ENCODE results near the gene GABRR2. TPM values are rescaled to one million over a fixed set of nuclear protein-coding genes. Genes with fewer than 3 reads are reported as not detected.
"Not testable (repeated sequence)": the region's sequence is repeated elsewhere in the genome, so short reads cannot be mapped to it uniquely, and the experiment has no call there.

GABRR2 gene
- total RNA-seq, 1 donor from 2014 or later = 0.54 TPM

DNA sequence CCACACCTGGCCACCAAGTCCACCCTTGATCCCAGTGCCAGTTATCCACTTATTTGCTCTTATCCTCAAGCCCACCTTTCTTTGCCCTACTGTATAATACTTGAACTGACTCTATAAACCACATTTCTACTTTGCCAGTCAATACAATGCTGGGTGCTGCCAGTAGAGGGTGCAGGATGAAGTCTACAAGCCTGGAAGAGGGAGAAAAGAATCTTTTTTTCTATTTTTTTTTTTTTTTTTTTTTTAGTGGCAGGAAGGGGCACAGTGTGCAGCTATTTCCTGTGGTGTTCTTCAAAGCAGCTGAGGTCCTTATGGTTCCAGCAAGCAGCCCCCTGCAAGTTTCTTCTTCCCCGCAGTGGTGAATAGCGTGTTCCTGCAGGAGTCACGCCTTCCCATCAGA, 75.8 kb downstream of the GABRR2 start:
- DNase-seq (no peak), ATAC-seq (ENCODE audit: poor library complexity) (no peak)
- intact Hi-C loops (cut with DNase I) = no loop called here

- ATAC-seq (ENCODE audit: poor library complexity) (no peak), DNase-seq (no peak)
- intact Hi-C loops (cut with DNase I) = no loop called here
These were observed 77.9 kb downstream of the GABRR2 start for GRCh38 chr6:89237158-89237557.

DNA sequence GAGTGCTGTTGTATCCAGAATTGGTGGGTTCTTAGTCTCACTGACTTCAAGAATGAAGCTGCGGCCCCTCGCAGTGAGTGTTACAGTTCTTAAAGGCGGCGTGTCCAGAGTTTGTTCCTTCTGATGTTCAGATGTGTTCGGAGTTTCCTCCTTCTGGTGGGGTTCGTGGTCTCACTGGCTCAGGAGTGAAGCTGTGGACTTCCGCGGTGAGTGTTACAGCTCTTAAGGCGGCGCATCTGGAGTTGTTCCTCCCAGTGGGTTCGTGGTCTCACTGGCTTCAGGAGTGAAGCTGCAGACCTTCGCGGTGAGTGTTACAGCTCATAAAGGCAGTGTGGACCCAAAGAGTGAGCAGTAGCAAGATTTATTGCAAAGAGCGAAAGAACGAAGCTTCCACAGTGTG, 81.5 kb downstream of the GABRR2 start:
- DNase-seq; ATAC-seq (ENCODE audit: poor library complexity); intact Hi-C loops (cut with DNase I): not testable (repeated sequence)

- DNase-seq (no peak), ATAC-seq (ENCODE audit: poor library complexity) (no peak)
- intact Hi-C loops (cut with DNase I) = no loop called here
These were observed 92.4 kb downstream of the GABRR2 start for GRCh38 chr6:89222712-89223039.

- ATAC-seq (ENCODE audit: poor library complexity) = no peak
- intact Hi-C loops (cut with DNase I) = no loop called here
- DNase-seq = no peak
These were observed 93.0 kb downstream of the GABRR2 start for GRCh38 chr6:89221971-89222711.

- no peak for ATAC-seq (ENCODE audit: poor library complexity)
- DNase-seq = no peak
- intact Hi-C loops (cut with DNase I) = no loop called here
These were observed 94.0 kb downstream of the GABRR2 start for GRCh38 chr6:89221129-89221528.

DNA sequence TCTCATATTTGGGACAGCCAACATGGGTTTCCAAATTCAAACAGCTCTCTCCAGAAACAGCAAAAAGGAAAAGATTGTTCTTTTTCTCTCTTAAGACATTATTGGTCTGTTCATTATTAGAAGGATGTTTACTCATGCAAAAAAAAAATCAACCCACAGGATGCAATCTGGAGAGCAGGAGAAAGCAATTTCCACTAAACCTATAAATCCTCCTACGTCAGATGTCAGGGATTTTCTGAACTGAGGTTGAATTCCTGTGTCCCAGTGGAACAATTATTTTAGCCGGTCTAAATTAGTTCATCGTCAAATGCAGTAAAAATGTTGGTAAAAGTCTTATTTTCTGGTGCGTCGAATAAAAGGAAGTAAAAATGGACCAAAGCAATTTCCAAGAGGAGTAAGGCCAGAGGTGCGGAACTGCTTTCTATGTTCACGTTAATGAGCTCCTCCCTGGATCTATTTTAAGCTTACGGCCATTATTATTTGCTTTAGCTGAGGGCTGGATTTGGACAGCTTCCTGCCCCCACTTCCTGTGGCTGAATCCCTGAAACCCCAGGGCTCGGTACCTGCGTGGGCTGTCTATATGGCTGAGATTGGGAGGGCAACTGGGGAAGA, 97.7 kb downstream of the GABRR2 start, which contains the start of gene GABRR1:
TSS of gene GABRR1 (minus strand) at position 60 of the 612 bp plus-strand sequence. CDS start at position 24, 36 bp downstream.
- intact Hi-C loops (cut with DNase I) = no loop called here
- ATAC-seq (ENCODE audit: poor library complexity) (no peak), DNase-seq (no peak)

- intact Hi-C loops (cut with DNase I) = no loop called here
- no peak for ATAC-seq (ENCODE audit: poor library complexity)
- no peak for DNase-seq
These were observed 98.7 kb downstream of the GABRR2 start for GRCh38 chr6:89216411-89216810.

DNA sequence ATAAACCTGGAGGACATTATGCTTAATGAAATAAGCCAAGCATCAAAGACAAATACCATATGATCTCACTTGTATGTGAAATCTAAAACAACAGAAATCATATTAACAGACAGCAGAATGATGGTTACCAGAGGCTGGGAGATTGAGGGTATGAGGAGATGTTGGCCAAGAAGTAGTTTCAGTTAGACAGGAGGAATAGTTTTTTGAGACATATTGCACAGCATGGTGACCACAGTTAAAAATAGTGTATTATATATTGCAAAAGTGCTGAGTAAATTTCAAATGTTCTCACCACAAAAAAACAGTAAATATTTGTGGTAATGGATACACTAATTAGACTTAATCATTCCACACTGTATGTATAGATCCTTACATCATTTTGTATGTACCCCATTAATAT, 99.7 kb downstream of the GABRR2 start:
- DNase-seq (no peak), ATAC-seq (ENCODE audit: poor library complexity) (no peak)
- intact Hi-C loops (cut with DNase I) = no loop called here

DNA sequence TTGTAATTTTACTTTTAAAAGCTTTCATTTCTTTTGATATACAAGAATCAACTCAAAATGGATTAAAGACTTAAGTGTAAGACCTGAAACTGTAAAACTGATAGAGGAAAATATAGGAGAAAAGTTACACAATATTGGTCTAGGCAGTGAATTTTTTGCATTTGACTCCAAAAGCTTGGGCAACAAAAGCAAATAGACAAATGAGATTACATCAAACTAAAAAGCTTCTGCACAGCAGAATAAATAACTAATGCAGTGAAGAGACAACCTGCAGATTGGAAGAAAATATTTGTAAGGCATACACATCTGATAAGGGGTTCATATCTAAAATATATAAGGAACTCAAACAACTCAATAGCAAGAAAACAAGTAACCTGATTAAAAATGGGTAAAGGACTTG, 100.9 kb downstream of the GABRR2 start:
- intact Hi-C loops (cut with DNase I) = no loop called here
- no peak for ATAC-seq (ENCODE audit: poor library complexity)
- no peak for DNase-seq

DNA sequence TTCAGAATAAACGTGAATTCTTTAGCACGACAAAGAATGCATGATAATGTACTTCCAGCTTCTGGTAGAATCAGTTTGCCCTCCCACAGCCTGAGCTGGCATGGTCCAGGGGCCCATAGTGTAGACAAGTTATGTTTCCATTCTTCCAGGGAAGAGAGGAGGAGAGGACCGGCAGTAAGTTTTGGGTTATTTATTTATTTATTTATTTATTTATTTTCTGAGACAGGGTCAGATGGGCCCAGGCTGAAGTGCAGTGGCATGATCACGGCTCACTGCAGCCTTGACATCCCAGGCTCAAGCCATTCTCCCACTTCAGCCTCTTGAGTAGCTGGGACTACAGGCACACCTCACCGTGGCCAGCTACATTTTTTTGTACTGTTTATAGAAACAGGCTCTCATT, 102.6 kb downstream of the GABRR2 start:
- DNase-seq (no peak), ATAC-seq (ENCODE audit: poor library complexity) (no peak)
- intact Hi-C loops (cut with DNase I) = no loop called here

DNA sequence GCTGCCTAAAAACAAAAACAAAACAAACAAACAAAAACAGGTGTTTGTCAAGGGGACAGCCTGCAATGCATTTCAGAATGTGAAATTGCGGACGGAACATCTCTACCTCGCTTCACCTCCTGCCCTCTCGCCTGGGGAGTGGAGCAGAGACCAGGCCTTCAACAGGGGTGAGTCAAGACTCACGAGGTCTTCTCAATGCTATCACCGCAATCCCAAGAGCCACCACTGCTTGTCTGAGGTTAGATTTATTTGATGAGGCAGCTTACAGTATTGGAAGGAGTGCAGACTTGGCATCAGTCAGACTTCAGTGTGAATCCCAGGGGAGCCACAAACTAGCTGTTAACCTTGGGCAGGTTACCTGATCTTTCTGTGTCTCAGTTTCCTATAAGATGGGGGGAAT, 105.6 kb downstream of the GABRR2 start:
- ATAC-seq (ENCODE audit: poor library complexity) = no peak
- intact Hi-C loops (cut with DNase I) = no loop called here
- DNase-seq = no peak

DNA sequence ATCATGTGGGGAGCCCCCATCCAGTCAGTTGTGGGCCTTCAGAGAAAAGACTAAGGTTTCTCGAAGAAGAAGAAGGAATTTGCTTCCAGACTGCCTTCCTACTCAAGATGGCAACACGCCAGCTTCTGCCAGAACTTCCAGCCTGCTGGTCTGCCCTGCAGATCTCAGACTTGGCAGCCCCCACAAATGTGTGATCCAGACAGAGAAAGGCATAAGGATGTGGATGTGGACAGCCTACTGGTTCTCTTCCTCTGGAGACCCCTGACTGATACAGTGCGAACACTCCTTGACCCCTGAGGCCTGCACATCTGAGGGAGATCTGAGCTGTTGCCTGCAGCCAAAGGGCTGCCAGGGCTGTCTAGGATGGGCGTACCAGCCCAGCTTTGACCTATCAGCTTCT, 106.5 kb downstream of the GABRR2 start:
- intact Hi-C loops (cut with DNase I) = no loop called here
- ATAC-seq (ENCODE audit: poor library complexity) (no peak), DNase-seq (no peak)

Other genes starting within 250 kb of the GABRR2 start
- gene PNRC1, start 234.5 kb downstream of the GABRR2 start, total RNA-seq = 121 TPM
- gene SRSF12, start 197.2 kb downstream of the GABRR2 start, total RNA-seq = not detected
- gene PM20D2, start 169.2 kb downstream of the GABRR2 start, total RNA-seq = 11.1 TPM
- not detected for gene GABRR1, start 97.9 kb downstream of the GABRR2 start, total RNA-seq
- 11.9 TPM for gene UBE2J1, start 37.4 kb upstream of the GABRR2 start, total RNA-seq
- 130 TPM for gene RRAGD, start 97.0 kb upstream of the GABRR2 start, total RNA-seq
- 15.0 TPM for gene ANKRD6, start 117.9 kb upstream of the GABRR2 start, total RNA-seq

Measured in Right ventricle myocardium superior (tissue), 1 donor.